Neural cell (in vitro differentiated cells): ENCODE measurements around the gene SF3B2.
"Not testable (repeated sequence)": the region's sequence is repeated elsewhere in the genome, so short reads cannot be mapped to it uniquely, and the experiment has no call there.

Experiments
- EP300 ChIP-seq: fragments of 450-650 bp; conservative IDR thresholded peaks from 2 replicates; pipeline ENCODE4 v1.6.1; 2014; ENCODE audit warnings: antibody characterized with exemption, mild to moderate bottlenecking, moderate library complexity; ENCODE audit not compliant: poor library complexity, severe bottlenecking
- EZH2 ChIP-seq: fragments of 200-600, 300-800 bp; shearing (Covaris generic), sonication (generic); IDR thresholded peaks from 2 replicates; pipeline ENCODE4 v1.6.1; 2014; ENCODE audit warnings: antibody characterized with exemption, low read length, borderline replicate concordance, mild to moderate bottlenecking; ENCODE audit not compliant: insufficient read depth, poor library complexity, severe bottlenecking
- MXI1 ChIP-seq: fragments of 450-650 bp; conservative IDR thresholded peaks from 2 replicates; pipeline ENCODE4 v1.6.1; 2014; ENCODE audit warnings: antibody characterized with exemption, mild to moderate bottlenecking; ENCODE audit not compliant: poor library complexity, severe bottlenecking
- POLR2AphosphoS5 ChIP-seq: IDR thresholded peaks from 2 replicates; pipeline ENCODE4 v1.6.1; 2012
- RAD21 ChIP-seq: fragments of 450-650 bp; conservative IDR thresholded peaks from 2 replicates; pipeline ENCODE4 v1.6.1; 2014; ENCODE audit warnings: antibody characterized with exemption, mild to moderate bottlenecking, moderate library complexity
- TAF1 ChIP-seq: IDR thresholded peaks from 2 replicates; pipeline ENCODE4 v1.6.1; 2012; ENCODE audit warnings: low read depth
- TF ChIP-seq, protein P1 (sequence below): fragments of 450-650 bp; IDR thresholded peaks from 2 replicates; pipeline ENCODE4 v1.5.1; 2014; ENCODE audit warnings: antibody characterized with exemption, mild to moderate bottlenecking, moderate library complexity; ENCODE audit not compliant: poor library complexity, severe bottlenecking
- TF ChIP-seq, protein P2 (sequence below): IDR thresholded peaks from 2 replicates; pipeline ENCODE4 v1.6.1; 2012; ENCODE audit warnings: borderline replicate concordance

DNA sequence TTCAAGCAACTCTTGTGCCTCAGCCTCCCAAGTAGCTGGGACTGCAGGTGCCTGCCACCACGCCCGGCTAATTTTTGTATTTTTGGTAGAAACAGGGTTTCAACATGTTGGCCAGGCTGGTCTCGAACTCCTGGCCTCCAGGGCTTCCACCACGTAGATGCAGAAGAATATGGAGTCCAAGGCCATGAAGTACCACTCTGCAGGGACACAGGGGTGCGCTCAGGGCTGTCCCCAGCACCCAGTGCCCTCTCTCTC, 29.1 kb upstream of the SF3B2 start:
- TF ChIP-seq, protein P1, sequence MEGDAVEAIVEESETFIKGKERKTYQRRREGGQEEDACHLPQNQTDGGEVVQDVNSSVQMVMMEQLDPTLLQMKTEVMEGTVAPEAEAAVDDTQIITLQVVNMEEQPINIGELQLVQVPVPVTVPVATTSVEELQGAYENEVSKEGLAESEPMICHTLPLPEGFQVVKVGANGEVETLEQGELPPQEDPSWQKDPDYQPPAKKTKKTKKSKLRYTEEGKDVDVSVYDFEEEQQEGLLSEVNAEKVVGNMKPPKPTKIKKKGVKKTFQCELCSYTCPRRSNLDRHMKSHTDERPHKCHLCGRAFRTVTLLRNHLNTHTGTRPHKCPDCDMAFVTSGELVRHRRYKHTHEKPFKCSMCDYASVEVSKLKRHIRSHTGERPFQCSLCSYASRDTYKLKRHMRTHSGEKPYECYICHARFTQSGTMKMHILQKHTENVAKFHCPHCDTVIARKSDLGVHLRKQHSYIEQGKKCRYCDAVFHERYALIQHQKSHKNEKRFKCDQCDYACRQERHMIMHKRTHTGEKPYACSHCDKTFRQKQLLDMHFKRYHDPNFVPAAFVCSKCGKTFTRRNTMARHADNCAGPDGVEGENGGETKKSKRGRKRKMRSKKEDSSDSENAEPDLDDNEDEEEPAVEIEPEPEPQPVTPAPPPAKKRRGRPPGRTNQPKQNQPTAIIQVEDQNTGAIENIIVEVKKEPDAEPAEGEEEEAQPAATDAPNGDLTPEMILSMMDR: not testable (repeated sequence)
- TF ChIP-seq EZH2, RAD21, MXI1, EP300, TAF1, POLR2AphosphoS5: not testable (repeated sequence)
- TF ChIP-seq, protein P2, sequence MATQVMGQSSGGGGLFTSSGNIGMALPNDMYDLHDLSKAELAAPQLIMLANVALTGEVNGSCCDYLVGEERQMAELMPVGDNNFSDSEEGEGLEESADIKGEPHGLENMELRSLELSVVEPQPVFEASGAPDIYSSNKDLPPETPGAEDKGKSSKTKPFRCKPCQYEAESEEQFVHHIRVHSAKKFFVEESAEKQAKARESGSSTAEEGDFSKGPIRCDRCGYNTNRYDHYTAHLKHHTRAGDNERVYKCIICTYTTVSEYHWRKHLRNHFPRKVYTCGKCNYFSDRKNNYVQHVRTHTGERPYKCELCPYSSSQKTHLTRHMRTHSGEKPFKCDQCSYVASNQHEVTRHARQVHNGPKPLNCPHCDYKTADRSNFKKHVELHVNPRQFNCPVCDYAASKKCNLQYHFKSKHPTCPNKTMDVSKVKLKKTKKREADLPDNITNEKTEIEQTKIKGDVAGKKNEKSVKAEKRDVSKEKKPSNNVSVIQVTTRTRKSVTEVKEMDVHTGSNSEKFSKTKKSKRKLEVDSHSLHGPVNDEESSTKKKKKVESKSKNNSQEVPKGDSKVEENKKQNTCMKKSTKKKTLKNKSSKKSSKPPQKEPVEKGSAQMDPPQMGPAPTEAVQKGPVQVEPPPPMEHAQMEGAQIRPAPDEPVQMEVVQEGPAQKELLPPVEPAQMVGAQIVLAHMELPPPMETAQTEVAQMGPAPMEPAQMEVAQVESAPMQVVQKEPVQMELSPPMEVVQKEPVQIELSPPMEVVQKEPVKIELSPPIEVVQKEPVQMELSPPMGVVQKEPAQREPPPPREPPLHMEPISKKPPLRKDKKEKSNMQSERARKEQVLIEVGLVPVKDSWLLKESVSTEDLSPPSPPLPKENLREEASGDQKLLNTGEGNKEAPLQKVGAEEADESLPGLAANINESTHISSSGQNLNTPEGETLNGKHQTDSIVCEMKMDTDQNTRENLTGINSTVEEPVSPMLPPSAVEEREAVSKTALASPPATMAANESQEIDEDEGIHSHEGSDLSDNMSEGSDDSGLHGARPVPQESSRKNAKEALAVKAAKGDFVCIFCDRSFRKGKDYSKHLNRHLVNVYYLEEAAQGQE: not testable (repeated sequence)
